Parathyroid adenoma (tissue), 2 donors: Measurements from ENCODE around the gene ZNF581.

ENCODE experiments used
- H2AFZ ChIP-seq: fragments of 300-600 bp; sonication (generic); one replicate; pipeline ENCODE4 v1.7.0; 2017; ENCODE audit warnings: antibody characterized with exemption, mild to moderate bottlenecking
- H3K27ac ChIP-seq: fragments of 300-600 bp; sonication (generic); one replicate; pipeline ENCODE4 v1.7.0; 2017
- H3K27me3 ChIP-seq: fragments of 300-600 bp; sonication (generic); one replicate; pipeline ENCODE4 v1.7.0; 2017; ENCODE audit warnings: low read length; ENCODE audit not compliant: control insufficient read depth, insufficient read depth
- H3K36me3 ChIP-seq: fragments of 300-600 bp; sonication (generic); one replicate; pipeline ENCODE4 v1.7.0; 2017; ENCODE audit warnings: low read length; ENCODE audit not compliant: control insufficient read depth, insufficient read depth
- H3K4me1 ChIP-seq: fragments of 300-600 bp; sonication (generic); one replicate; pipeline ENCODE4 v1.7.0; 2017; ENCODE audit warnings: control low read depth
- H3K4me2 ChIP-seq: fragments of 300-600 bp; sonication (generic); one replicate; pipeline ENCODE4 v1.7.0; 2017; ENCODE audit warnings: low read length
- H3K4me3 ChIP-seq: fragments of 300-600 bp; sonication (generic); one replicate; pipeline ENCODE4 v1.7.0; 2017; ENCODE audit warnings: low read depth, low read length
- H3K79me2 ChIP-seq: fragments of 300-600 bp; sonication (generic); one replicate; pipeline ENCODE4 v1.7.0; 2017; ENCODE audit warnings: control low read depth
- H3K9ac ChIP-seq: fragments of 300-600 bp; sonication (generic); one replicate; pipeline ENCODE4 v1.7.0; 2017; ENCODE audit warnings: mild to moderate bottlenecking
- H3K9me3 ChIP-seq: fragments of 300-600 bp; sonication (generic); one replicate; pipeline ENCODE4 v1.7.0; 2017; ENCODE audit warnings: low read length; ENCODE audit not compliant: control insufficient read depth
- CTCF ChIP-seq: fragments of 300-600 bp; sonication (generic); IDR thresholded peaks from one replicate; pipeline ENCODE4 v1.7.0; 2017; ENCODE audit warnings: antibody characterized with exemption, mild to moderate bottlenecking
- donor health status: primary hyperparathyroidism.

The ZNF581 gene

GRCh38 chr19:55675661-55676354 lies 32.4 kb downstream of the ZNF581 start:
- peak overlapping the region; percentile 31 for H3K9ac ChIP-seq
- no peaks in the 10 kb centered on the region for H3K36me3 ChIP-seq
- H3K4me2 ChIP-seq, result peak overlapping the region; percentile 89
- peak overlapping the region; percentile 79 for H3K4me3 ChIP-seq
- H3K79me2 ChIP-seq, result peaks cover 33% of the 10 kb centered on the region
- peaks cover 39% of the 10 kb centered on the region for H3K4me1 ChIP-seq
- H3K27ac ChIP-seq, result peak overlapping the region; percentile 68
- H3K27me3 ChIP-seq, result no peaks in the 10 kb centered on the region
- TF ChIP-seq CTCF, result no peak
- H3K9me3 ChIP-seq, result no peaks in the 10 kb centered on the region
- peak overlapping the region; percentile 19 for H2AFZ ChIP-seq

- TF ChIP-seq CTCF, result no peak
- no peak overlapping the region for H3K9ac ChIP-seq
- H3K79me2 ChIP-seq, result peaks cover 38% of the 10 kb centered on the region
- H3K4me1 ChIP-seq, result peaks cover 39% of the 10 kb centered on the region
- H3K4me2 ChIP-seq, result peak overlapping the region; percentile 89
- H3K27ac ChIP-seq, result peak overlapping the region; percentile 61
- no peaks in the 10 kb centered on the region for H3K9me3 ChIP-seq
- H3K4me3 ChIP-seq, result peak overlapping the region; percentile 79
- H2AFZ ChIP-seq, result no peak overlapping the region
- no peaks in the 10 kb centered on the region for H3K27me3 ChIP-seq
- H3K36me3 ChIP-seq, result no peaks in the 10 kb centered on the region
Measured at GRCh38 chr19:55676383-55676782, 32.9 kb downstream of the ZNF581 start.

- no peaks in the 10 kb centered on the region for H3K36me3 ChIP-seq
- no peaks in the 10 kb centered on the region for H3K27me3 ChIP-seq
- H2AFZ ChIP-seq, result no peak overlapping the region
- peak overlapping the region; percentile 89 for H3K4me2 ChIP-seq
- peak overlapping the region; percentile 61 for H3K27ac ChIP-seq
- H3K4me3 ChIP-seq, result peak overlapping the region; percentile 79
- H3K4me1 ChIP-seq, result peaks cover 39% of the 10 kb centered on the region
- no peak for TF ChIP-seq CTCF
- peaks cover 42% of the 10 kb centered on the region for H3K79me2 ChIP-seq
- no peak overlapping the region for H3K9ac ChIP-seq
- H3K9me3 ChIP-seq, result no peaks in the 10 kb centered on the region
Measured at GRCh38 chr19:55676889-55677505, 33.5 kb downstream of the ZNF581 start.

- peak overlapping the region; percentile 61 for H3K27ac ChIP-seq
- no peaks in the 10 kb centered on the region for H3K27me3 ChIP-seq
- H3K4me2 ChIP-seq, result peak overlapping the region; percentile 89
- no peaks in the 10 kb centered on the region for H3K36me3 ChIP-seq
- no peaks in the 10 kb centered on the region for H3K9me3 ChIP-seq
- peaks cover 45% of the 10 kb centered on the region for H3K79me2 ChIP-seq
- TF ChIP-seq CTCF, result no peak
- H3K4me1 ChIP-seq, result peaks cover 39% of the 10 kb centered on the region
- H3K4me3 ChIP-seq, result peak overlapping the region; percentile 79
- H2AFZ ChIP-seq, result no peak overlapping the region
- no peak overlapping the region for H3K9ac ChIP-seq
Measured at GRCh38 chr19:55677572-55678028, 34.2 kb downstream of the ZNF581 start.
